Parathyroid adenoma (tissue), 2 donors: ENCODE measurements around the gene ZNF736.
A peak's percentile ranks its signal among the peaks of the same experiment; 100 is the strongest.
"Not testable (repeated sequence)": the region's sequence is repeated elsewhere in the genome, so short reads cannot be mapped to it uniquely, and the experiment has no call there.

Source experiments
- H2AFZ ChIP-seq: fragments of 300-600 bp; sonication (generic); one replicate; pipeline ENCODE4 v1.7.0; 2017; ENCODE audit warnings: antibody characterized with exemption, mild to moderate bottlenecking
- H3K27ac ChIP-seq: fragments of 300-600 bp; sonication (generic); one replicate; pipeline ENCODE4 v1.7.0; 2017
- H3K27me3 ChIP-seq: fragments of 300-600 bp; sonication (generic); one replicate; pipeline ENCODE4 v1.7.0; 2017; ENCODE audit warnings: low read length; ENCODE audit not compliant: control insufficient read depth, insufficient read depth
- H3K36me3 ChIP-seq: fragments of 300-600 bp; sonication (generic); one replicate; pipeline ENCODE4 v1.7.0; 2017; ENCODE audit warnings: low read length; ENCODE audit not compliant: control insufficient read depth, insufficient read depth
- H3K4me1 ChIP-seq: fragments of 300-600 bp; sonication (generic); one replicate; pipeline ENCODE4 v1.7.0; 2017; ENCODE audit warnings: control low read depth
- H3K4me2 ChIP-seq: fragments of 300-600 bp; sonication (generic); one replicate; pipeline ENCODE4 v1.7.0; 2017; ENCODE audit warnings: low read length
- H3K4me3 ChIP-seq: fragments of 300-600 bp; sonication (generic); one replicate; pipeline ENCODE4 v1.7.0; 2017; ENCODE audit warnings: low read depth, low read length
- H3K79me2 ChIP-seq: fragments of 300-600 bp; sonication (generic); one replicate; pipeline ENCODE4 v1.7.0; 2017; ENCODE audit warnings: control low read depth
- H3K9ac ChIP-seq: fragments of 300-600 bp; sonication (generic); one replicate; pipeline ENCODE4 v1.7.0; 2017; ENCODE audit warnings: mild to moderate bottlenecking
- H3K9me3 ChIP-seq: fragments of 300-600 bp; sonication (generic); one replicate; pipeline ENCODE4 v1.7.0; 2017; ENCODE audit warnings: low read length; ENCODE audit not compliant: control insufficient read depth
- CTCF ChIP-seq: fragments of 300-600 bp; sonication (generic); IDR thresholded peaks from one replicate; pipeline ENCODE4 v1.7.0; 2017; ENCODE audit warnings: antibody characterized with exemption, mild to moderate bottlenecking
- donor health status: primary hyperparathyroidism.

ZNF736 gene

GRCh38 chr7:64313740-64314491 lies at the start of gene ZNF736:
TSS of gene ZNF736 (plus strand) at chr7:64313961. CDS start at chr7:64314151, 190 bp downstream.
- Histone ChIP-seq H3K9me3 (no peaks in the 10 kb centered on the region), H3K27ac (peak within 1 kb of the TSS; percentile 60), H3K4me2 (peak within 1 kb of the TSS; percentile 79), H3K79me2 (no peaks in the 10 kb centered on the region), H3K4me1 (peaks cover 2% of the 10 kb centered on the region), H2AFZ (peak within 1 kb of the TSS; percentile 94), H3K36me3 (no peaks in the 10 kb centered on the region), H3K27me3 (no peaks in the 10 kb centered on the region), H3K9ac (no peak within 1 kb of the TSS), H3K4me3 (peak within 1 kb of the TSS; percentile 93)
- TF ChIP-seq CTCF, result no peak

GRCh38 chr7:64266341-64266919 lies 47.3 kb upstream of the ZNF736 start:
- no peaks in the 10 kb centered on the region for H3K9me3 ChIP-seq
- H3K4me3 ChIP-seq, result no peak overlapping the region
- H3K27me3 ChIP-seq, result no peaks in the 10 kb centered on the region

GRCh38 chr7:64277630-64278029 lies 36.1 kb upstream of the ZNF736 start:
- Histone ChIP-seq H2AFZ (no peak overlapping the region), H3K4me2 (no peak overlapping the region), H3K9me3 (no peaks in the 10 kb centered on the region), H3K79me2 (no peaks in the 10 kb centered on the region), H3K27me3 (no peaks in the 10 kb centered on the region), H3K4me3 (no peak overlapping the region), H3K4me1 (no peaks in the 10 kb centered on the region), H3K9ac (no peak overlapping the region), H3K27ac (no peak overlapping the region), H3K36me3 (no peaks in the 10 kb centered on the region)
- TF ChIP-seq CTCF, result no peak

More at GRCh38 chr7:64266341-64266919, 47.3 kb upstream of the ZNF736 start:
- Histone ChIP-seq H3K4me1 (no peaks in the 10 kb centered on the region), H2AFZ (no peak overlapping the region), H3K27ac (no peak overlapping the region), H3K4me2 (no peak overlapping the region), H3K9ac (no peak overlapping the region), H3K36me3 (no peaks in the 10 kb centered on the region), H3K79me2 (no peaks in the 10 kb centered on the region)
- no peak for TF ChIP-seq CTCF

GRCh38 chr7:64294701-64295420 lies 18.9 kb upstream of the ZNF736 start:
- no peaks in the 10 kb centered on the region for H3K36me3 ChIP-seq
- no peak overlapping the region for H3K4me3 ChIP-seq
- no peaks in the 10 kb centered on the region for H3K9me3 ChIP-seq
- no peak overlapping the region for H2AFZ ChIP-seq
- no peak for TF ChIP-seq CTCF
- no peak overlapping the region for H3K27ac ChIP-seq
- H3K79me2 ChIP-seq, result no peaks in the 10 kb centered on the region
- H3K4me1 ChIP-seq, result no peaks in the 10 kb centered on the region
- no peak overlapping the region for H3K9ac ChIP-seq
- H3K4me2 ChIP-seq, result no peak overlapping the region
- H3K27me3 ChIP-seq, result no peaks in the 10 kb centered on the region

- not testable (repeated sequence) for H3K27ac ChIP-seq, H3K36me3 ChIP-seq, H3K79me2 ChIP-seq, H3K4me1 ChIP-seq, H2AFZ ChIP-seq, H3K27me3 ChIP-seq, H3K4me3 ChIP-seq, H3K9me3 ChIP-seq, H3K4me2 ChIP-seq, H3K9ac ChIP-seq
These were observed 16.3 kb upstream of the ZNF736 start for GRCh38 chr7:64297418-64297817.
